ENCODE measurements around the gene CALB2. TPM values are rescaled to one million over a fixed set of nuclear protein-coding genes. Genes with fewer than 3 reads are reported as not detected.

Gene CALB2
- total and polyA plus RNA-seq, 7 donors = 1.2 to 8.2 (median 5.2) TPM; not detected in 1

DNA sequence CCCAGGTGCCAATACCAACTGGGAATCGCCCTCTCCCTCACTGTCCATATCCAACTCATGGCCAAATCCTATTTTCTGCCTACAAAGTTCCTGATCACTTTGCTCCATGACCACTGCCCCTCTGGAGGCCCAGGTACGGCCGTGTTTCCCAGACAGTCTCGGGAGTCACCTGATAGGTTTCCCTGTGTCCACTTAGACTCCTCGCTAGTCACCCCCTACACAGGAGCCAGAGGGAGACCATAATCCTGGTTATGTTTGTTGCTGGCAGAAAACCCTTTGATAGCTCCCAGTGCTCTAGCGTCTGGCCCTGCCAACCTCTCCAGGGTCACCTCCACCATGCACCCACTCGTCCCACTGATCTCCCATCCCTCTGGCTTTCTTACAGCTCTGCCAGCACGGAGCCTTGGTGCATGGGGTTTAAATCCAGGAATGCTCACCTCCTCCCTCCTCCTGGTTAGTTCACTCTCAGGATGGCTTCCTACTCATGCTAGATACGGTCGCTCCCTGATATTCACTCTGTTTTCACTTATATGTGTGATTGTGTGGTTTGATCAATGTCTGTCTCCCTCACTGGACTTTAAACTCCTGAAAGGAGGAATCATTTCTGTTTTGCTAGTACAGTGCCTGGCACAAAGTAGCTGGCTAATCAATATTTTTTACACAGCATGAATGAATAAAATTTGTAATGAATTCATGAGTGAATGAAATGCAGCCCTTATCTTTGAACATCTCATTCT lies 7.5 kb upstream of the CALB2 start:
- Histone ChIP-seq H3K36me3 (no peaks in the 10 kb centered on the region), H3K4me3 (no peak overlapping the region), H3K27me3 (peaks cover 0 to 6% (median 0%) of the 10 kb centered on the region in 3 donors), H3K27ac (no peak overlapping the region), H3K9me3 (no peaks in the 10 kb centered on the region), H3K4me1 (no peaks in the 10 kb centered on the region)
- intact Hi-C loops (cut with DNase I) = loop anchor here (10.0 kb wide), 1 partner anchor 136 kb away; no protein-coding TSS in a partner anchor
- 71 to 75% methylated on average over 10 of the region's 10 CpGs for WGBS, 2 donors
- TF ChIP-seq EP300 (IDR thresholded peaks at IDR 0.05) (no peak), POLR2AphosphoS5 (IDR thresholded peaks at IDR 0.05) (no peak), POLR2A (IDR thresholded peaks at IDR 0.05) (no peak)
- TF ChIP-seq, protein P1, sequence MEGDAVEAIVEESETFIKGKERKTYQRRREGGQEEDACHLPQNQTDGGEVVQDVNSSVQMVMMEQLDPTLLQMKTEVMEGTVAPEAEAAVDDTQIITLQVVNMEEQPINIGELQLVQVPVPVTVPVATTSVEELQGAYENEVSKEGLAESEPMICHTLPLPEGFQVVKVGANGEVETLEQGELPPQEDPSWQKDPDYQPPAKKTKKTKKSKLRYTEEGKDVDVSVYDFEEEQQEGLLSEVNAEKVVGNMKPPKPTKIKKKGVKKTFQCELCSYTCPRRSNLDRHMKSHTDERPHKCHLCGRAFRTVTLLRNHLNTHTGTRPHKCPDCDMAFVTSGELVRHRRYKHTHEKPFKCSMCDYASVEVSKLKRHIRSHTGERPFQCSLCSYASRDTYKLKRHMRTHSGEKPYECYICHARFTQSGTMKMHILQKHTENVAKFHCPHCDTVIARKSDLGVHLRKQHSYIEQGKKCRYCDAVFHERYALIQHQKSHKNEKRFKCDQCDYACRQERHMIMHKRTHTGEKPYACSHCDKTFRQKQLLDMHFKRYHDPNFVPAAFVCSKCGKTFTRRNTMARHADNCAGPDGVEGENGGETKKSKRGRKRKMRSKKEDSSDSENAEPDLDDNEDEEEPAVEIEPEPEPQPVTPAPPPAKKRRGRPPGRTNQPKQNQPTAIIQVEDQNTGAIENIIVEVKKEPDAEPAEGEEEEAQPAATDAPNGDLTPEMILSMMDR (IDR thresholded peaks at IDR 0.05) = no peak
- no peak for DNase-seq

DNA sequence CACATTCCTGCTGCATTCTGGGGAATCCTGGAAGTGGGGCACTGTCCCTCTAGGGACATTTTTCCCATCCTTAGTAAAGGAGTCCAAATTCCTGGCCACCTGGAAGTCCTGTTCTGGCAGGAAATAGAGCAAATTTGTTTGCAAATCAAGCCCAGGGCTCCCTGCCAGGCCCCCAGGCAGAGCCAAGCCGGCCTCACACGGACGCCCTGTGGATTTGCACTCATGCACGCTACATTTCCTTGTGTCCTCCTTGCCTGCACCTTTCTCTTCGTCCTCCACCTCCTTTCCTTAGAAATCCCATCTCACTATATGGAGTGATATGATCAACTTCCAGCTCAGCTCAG lies 7.0 kb upstream of the CALB2 start:
- Histone ChIP-seq H3K27me3 (peaks cover 0 to 6% (median 0%) of the 10 kb centered on the region in 3 donors), H3K36me3 (no peaks in the 10 kb centered on the region), H3K4me1 (no peaks in the 10 kb centered on the region), H3K27ac (no peak overlapping the region), H3K9me3 (no peaks in the 10 kb centered on the region), H3K4me3 (no peak overlapping the region)
- no peak for TF ChIP-seq EP300 (IDR thresholded peaks at IDR 0.05)
- no peak for TF ChIP-seq POLR2A (IDR thresholded peaks at IDR 0.05)
- no peak for TF ChIP-seq POLR2AphosphoS5 (IDR thresholded peaks at IDR 0.05)
- TF ChIP-seq, protein P1 (IDR thresholded peaks at IDR 0.05) = no peak
- no peak for DNase-seq
- WGBS, 2 donors = 35 to 51% methylated on average over 5 of the region's 5 CpGs
- intact Hi-C loops (cut with DNase I) = loop anchor here (10.0 kb wide), 1 partner anchor 137 kb away; no protein-coding TSS in a partner anchor

DNA sequence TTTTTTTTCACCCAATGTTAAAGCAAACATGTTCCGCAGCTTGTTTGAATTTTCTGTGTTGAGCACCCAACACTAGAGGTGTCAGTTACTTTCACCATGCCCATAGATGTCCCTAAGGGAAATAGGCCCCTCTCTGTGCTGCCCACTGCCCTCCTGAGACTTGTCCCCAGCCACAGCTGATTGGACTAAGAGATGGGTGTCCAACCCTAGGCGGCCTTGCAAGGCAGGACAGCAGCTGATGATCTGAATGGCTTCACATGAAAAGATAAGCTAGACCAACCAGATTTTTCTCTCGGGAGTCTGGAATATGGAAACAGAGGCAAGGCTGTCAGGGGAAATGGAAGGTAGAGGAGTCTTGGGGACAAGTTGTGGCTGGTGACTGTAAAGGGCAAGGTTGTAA lies 6.1 kb upstream of the CALB2 start:
- Histone ChIP-seq H3K27ac (no peak overlapping the region), H3K27me3 (peaks cover 0 to 8% (median 3%) of the 10 kb centered on the region in 3 donors), H3K4me1 (no peaks in the 10 kb centered on the region), H3K9me3 (no peaks in the 10 kb centered on the region), H3K4me3 (no peak overlapping the region), H3K36me3 (no peaks in the 10 kb centered on the region)
- TF ChIP-seq POLR2AphosphoS5 (IDR thresholded peaks at IDR 0.05) (no peak), EP300 (IDR thresholded peaks at IDR 0.05) (no peak), POLR2A (IDR thresholded peaks at IDR 0.05) (no peak)
- TF ChIP-seq, protein P1 (IDR thresholded peaks at IDR 0.05) = no peak
- 72 to 88% methylated on average over 3 of the region's 3 CpGs for WGBS, 2 donors
- intact Hi-C loops (cut with DNase I) = loop anchor here (10.0 kb wide), 1 partner anchor 138 kb away; no protein-coding TSS in a partner anchor
- no peak for DNase-seq

DNA sequence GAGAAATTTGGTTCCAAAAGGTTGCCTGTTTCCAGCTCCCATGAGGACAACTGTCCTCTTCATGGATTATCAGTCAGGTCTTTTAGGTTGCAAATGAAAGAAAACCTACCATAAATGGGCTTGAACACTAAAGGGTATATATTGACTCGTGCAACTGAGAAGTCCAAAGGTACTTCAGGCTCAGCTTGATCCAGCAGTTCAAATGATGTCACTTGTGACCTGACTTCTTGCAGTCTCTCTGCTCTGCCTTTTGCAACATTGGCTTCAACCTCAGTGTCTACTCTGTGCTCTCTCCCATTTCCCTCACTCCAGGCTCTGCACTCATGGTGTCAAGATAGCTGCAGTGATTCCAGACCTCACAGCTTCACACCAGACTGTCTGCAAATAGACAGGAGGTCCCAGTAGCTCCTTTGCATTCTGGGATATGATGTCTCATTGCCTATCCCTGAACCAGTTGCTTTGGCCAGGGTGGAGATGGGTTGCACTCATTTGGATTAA lies 5.5 kb upstream of the CALB2 start:
- no peak for DNase-seq
- Histone ChIP-seq H3K36me3 (no peaks in the 10 kb centered on the region), H3K27ac (no peak overlapping the region), H3K9me3 (no peaks in the 10 kb centered on the region), H3K27me3 (peaks cover 0 to 13% (median 7%) of the 10 kb centered on the region in 3 donors), H3K4me3 (no peak overlapping the region), H3K4me1 (peaks cover 0 to 5% (median 3%) of the 10 kb centered on the region in 4 donors)
- WGBS, 2 donors = 56 to 85% methylated on average over 1 of the region's 1 CpG
- intact Hi-C loops (cut with DNase I) = loop anchor here (10.0 kb wide), 1 partner anchor 138 kb away; no protein-coding TSS in a partner anchor
- no peak for TF ChIP-seq POLR2AphosphoS5 (IDR thresholded peaks at IDR 0.05)
- TF ChIP-seq EP300 (IDR thresholded peaks at IDR 0.05) = no peak
- TF ChIP-seq POLR2A (IDR thresholded peaks at IDR 0.05) = no peak
- TF ChIP-seq, protein P1 (IDR thresholded peaks at IDR 0.05) = no peak

Data from sigmoid colon (tissue), 7 donors.